22Rv1 (cell line): ENCODE measurements around the gene MAFF.

Experiments
- H3K27ac ChIP-seq: fragments of 450-650 bp; 2 replicates; pipeline ENCODE4 v1.5.1; 2017
- ZFX ChIP-seq: fragments of 450-650 bp; IDR thresholded peaks from 2 replicates; pipeline ENCODE4 v1.6.1; 2017; ENCODE audit warnings: antibody characterized with exemption, borderline replicate concordance
- TF ChIP-seq, protein P1 (sequence below): fragments of 450-650 bp; IDR thresholded peaks from 2 replicates; pipeline ENCODE4 v1.5.1; 2017; ENCODE audit warnings: mild to moderate bottlenecking

The MAFF gene

DNA sequence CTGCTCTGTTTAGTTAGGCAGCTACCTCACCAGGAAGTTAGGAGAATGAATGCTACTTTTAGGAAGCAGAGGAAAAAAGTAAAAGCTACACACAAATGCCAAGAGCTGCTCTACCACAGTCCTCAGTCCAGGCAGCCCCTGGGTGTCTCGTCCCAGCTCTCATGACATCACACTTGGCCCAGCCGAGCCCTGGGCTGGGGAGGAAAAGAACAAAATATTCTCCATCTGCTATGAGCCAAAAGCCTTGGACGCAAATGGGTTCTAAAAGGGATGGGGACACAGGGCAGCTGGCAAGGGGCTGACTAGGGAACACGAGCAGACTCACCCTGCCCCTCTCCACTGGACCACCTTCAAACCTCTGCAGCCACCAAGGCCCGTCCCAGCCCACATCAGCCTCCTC is 44.9 kb downstream of the MAFF start:
- TF ChIP-seq ZFX = no peak
- TF ChIP-seq, protein P1, sequence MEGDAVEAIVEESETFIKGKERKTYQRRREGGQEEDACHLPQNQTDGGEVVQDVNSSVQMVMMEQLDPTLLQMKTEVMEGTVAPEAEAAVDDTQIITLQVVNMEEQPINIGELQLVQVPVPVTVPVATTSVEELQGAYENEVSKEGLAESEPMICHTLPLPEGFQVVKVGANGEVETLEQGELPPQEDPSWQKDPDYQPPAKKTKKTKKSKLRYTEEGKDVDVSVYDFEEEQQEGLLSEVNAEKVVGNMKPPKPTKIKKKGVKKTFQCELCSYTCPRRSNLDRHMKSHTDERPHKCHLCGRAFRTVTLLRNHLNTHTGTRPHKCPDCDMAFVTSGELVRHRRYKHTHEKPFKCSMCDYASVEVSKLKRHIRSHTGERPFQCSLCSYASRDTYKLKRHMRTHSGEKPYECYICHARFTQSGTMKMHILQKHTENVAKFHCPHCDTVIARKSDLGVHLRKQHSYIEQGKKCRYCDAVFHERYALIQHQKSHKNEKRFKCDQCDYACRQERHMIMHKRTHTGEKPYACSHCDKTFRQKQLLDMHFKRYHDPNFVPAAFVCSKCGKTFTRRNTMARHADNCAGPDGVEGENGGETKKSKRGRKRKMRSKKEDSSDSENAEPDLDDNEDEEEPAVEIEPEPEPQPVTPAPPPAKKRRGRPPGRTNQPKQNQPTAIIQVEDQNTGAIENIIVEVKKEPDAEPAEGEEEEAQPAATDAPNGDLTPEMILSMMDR = no peak
- H3K27ac ChIP-seq = no peak overlapping the region

DNA sequence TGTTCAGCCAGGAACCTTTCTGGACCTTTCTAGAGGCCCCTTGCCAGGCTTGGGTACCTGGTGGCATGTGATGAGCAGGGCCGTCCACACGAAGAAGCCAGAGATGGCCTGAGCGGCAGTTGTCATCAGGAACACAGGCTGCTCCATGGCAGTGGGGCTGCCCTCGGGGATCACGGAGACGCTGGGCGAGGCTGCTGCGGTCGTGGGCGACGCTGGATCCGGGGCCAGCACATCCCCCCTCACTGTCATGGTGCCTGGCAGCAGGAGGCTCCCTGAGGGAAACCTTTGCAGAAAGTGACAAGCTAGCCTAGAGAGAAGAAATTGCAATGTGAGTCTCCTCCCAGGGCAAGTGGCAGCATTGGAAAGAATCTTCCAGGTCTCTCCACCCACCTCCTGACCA is 45.9 kb downstream of the MAFF start:
- TF ChIP-seq ZFX = no peak
- TF ChIP-seq, protein P1 = no peak

GRCh38 chr22:38248280-38248679 is 46.5 kb downstream of the MAFF start:
- TF ChIP-seq, protein P1 = no peak
- no peak for TF ChIP-seq ZFX
- H3K27ac ChIP-seq = no peak overlapping the region

More for the DNA sequence above, 45.9 kb downstream of the MAFF start:
- no peak overlapping the region for H3K27ac ChIP-seq

GRCh38 chr22:38249301-38249700 is 47.5 kb downstream of the MAFF start:
- H3K27ac ChIP-seq = no peak overlapping the region
- TF ChIP-seq, protein P1 = no peak
- no peak for TF ChIP-seq ZFX

GRCh38 chr22:38249803-38250642 is 48.2 kb downstream of the MAFF start:
- TF ChIP-seq, protein P1 = no peak
- no peak for TF ChIP-seq ZFX
- H3K27ac ChIP-seq = no peak overlapping the region

- TF ChIP-seq, protein P1 = no peak
- TF ChIP-seq ZFX = no peak
- H3K27ac ChIP-seq = no peak overlapping the region
Measured at GRCh38 chr22:38250643-38251340, 49.0 kb downstream of the MAFF start.

DNA sequence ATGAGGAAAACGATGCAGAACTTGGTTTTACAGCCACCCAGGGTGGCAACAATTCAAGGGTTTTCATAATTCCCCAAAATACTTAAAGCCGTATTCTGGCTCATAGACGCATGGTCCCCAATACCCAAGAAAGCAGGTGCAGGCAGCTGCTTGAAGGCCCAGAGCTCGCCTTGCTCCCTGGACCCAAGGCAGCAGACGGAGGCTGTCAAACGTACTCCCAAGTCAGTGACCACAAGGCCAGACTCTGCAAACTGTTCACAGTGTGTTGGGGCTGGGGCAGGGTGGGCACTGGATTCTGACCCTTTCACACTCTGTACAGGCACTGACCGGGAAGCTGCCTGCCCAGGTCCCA is 49.5 kb downstream of the MAFF start:
- no peak for TF ChIP-seq ZFX
- TF ChIP-seq, protein P1 = no peak
- H3K27ac ChIP-seq = no peak overlapping the region
